H1 (cell line): ENCODE data around the gene KCND1. TPM values are rescaled to one million over a fixed set of nuclear protein-coding genes. Genes with fewer than 3 reads are reported as not detected.

Experiments used
- CTCF ChIA-PET: fragments of 300-600 bp; sonication (Branson Sonifier 250); formaldehyde crosslinking; loops from one replicate; lab custom pipeline; 2021; ENCODE audit not compliant: partially characterized antibody; lab: Charles Lee
- POLR2A ChIA-PET: fragments of 300-600 bp; sonication (Branson Sonifier 250); formaldehyde crosslinking; loops from one replicate; lab custom pipeline; 2021; ENCODE audit warnings: inconsistent platforms; ENCODE audit not compliant: partially characterized antibody; lab: Charles Lee
- DNase-seq, 2 experiments: peaks; one replicate each; pipeline versions ENCODE4 v3.0.0 to v3.0.0-alpha.2; 2010 to 2022; ENCODE audit warnings: low spot score in 2 of 2, low read depth in 1 of 2, mixed read lengths in 1 of 2
- FAIRE-seq: peaks from 2 replicates; lab custom pipeline; 2011; peaks lifted over from hg19 to GRCh38; lab: Jason Lieb, UNC
- H2AFZ ChIP-seq: 2 replicates; pipeline ENCODE4 v1.8.1; 2012; ENCODE audit warnings: low read length, inconsistent platforms
- H2AK5ac ChIP-seq: 2 replicates; pipeline ENCODE4 v1.6.1; 2013; ENCODE audit warnings: low read depth, low read length
- H2BK120ac ChIP-seq: replicated peaks from 2 replicates; pipeline ENCODE3; 2013; ENCODE audit warnings: low read depth, low read length, inconsistent platforms
- H2BK12ac ChIP-seq: 2 replicates; pipeline ENCODE4 v1.6.1; 2013; ENCODE audit warnings: low read depth, low read length
- H2BK15ac ChIP-seq: 2 replicates; pipeline ENCODE4 v1.6.1; 2013; ENCODE audit warnings: low read length
- H2BK20ac ChIP-seq: 2 replicates; pipeline ENCODE4 v1.6.1; 2013; ENCODE audit warnings: low read length
- H2BK5ac ChIP-seq: 2 replicates; pipeline ENCODE4 v1.6.1; 2013; ENCODE audit warnings: low read depth, low read length
- H3K14ac ChIP-seq: 2 replicates; pipeline ENCODE4 v1.6.1; 2013; ENCODE audit warnings: inconsistent platforms; ENCODE audit not compliant: insufficient read length
- H3K18ac ChIP-seq: 2 replicates; pipeline ENCODE4 v1.6.1; 2013; ENCODE audit warnings: low read length; ENCODE audit errors: extremely low read depth
- H3K23ac ChIP-seq: 2 replicates; pipeline ENCODE4 v1.6.1; 2013; ENCODE audit warnings: inconsistent platforms; ENCODE audit not compliant: insufficient read length
- H3K23me2 ChIP-seq: 2 replicates; pipeline ENCODE4 v1.6.1; 2013; ENCODE audit warnings: low read depth, low read length
- H3K27ac ChIP-seq: 2 replicates; pipeline ENCODE4 v1.6.1; 2011; ENCODE audit warnings: low read depth, low read length, inconsistent platforms
- H3K27me3 ChIP-seq, 4 experiments: replicated peaks in 1 of 4; 1 replicate in 1 of 4; 2 replicates in 3 of 4; pipeline versions ENCODE4 v1.6.1 to v1.8.1; 2011 to 2013; ENCODE audit warnings: low read length in 3 of 4, mild to moderate bottlenecking in 3 of 4, inconsistent platforms in 2 of 4, mixed read lengths in 2 of 4, moderate library complexity in 1 of 4; ENCODE audit not compliant: control insufficient read depth in 3 of 4, insufficient read depth in 3 of 4; ENCODE audit errors: extremely low read depth in 1 of 4
- H3K36me3 ChIP-seq, 4 experiments: 2 replicates each; pipeline versions ENCODE4 v1.6.1 to v1.8.1; 2011 to 2013; ENCODE audit warnings: mild to moderate bottlenecking in 4 of 4, low read length in 3 of 4, moderate library complexity in 2 of 4, control low read depth in 1 of 4, inconsistent platforms in 1 of 4; ENCODE audit not compliant: insufficient read depth in 4 of 4, control insufficient read depth in 2 of 4
- H3K4ac ChIP-seq: replicated peaks from 2 replicates; pipeline ENCODE3; 2013; ENCODE audit warnings: low read length, low read depth, mixed read lengths, inconsistent platforms; ENCODE audit not compliant: insufficient read length
- H3K4me1 ChIP-seq, 4 experiments: replicated peaks in 1 of 4; 1 replicate in 1 of 4; 2 replicates in 3 of 4; pipeline versions ENCODE4 v1.6.1 to v1.8.1; 2011 to 2013; ENCODE audit warnings: low read length in 3 of 4, inconsistent platforms in 2 of 4, mixed read lengths in 1 of 4; ENCODE audit not compliant: insufficient read depth in 4 of 4, control insufficient read depth in 3 of 4
- H3K4me2 ChIP-seq, 2 experiments: 2 replicates each; pipeline versions ENCODE4 v1.6.1 to v1.8.1; 2011 to 2013; ENCODE audit warnings: low read depth in 2 of 2, low read length in 2 of 2, control low read depth in 1 of 2, inconsistent platforms in 1 of 2, mild to moderate bottlenecking in 1 of 2; ENCODE audit not compliant: insufficient read depth in 1 of 2
- H3K4me3 ChIP-seq, 4 experiments: fragments of 200-600, 300-600 bp in 1 of 4; sonication (generic), shearing (Covaris generic), sonication (Bioruptor Twin) in 1 of 4; 2 replicates each; pipeline versions ENCODE4 v1.5.1 to v1.8.1; 2011 to 2016; ENCODE audit warnings: low read length in 4 of 4, low read depth in 3 of 4, control low read depth in 2 of 4, inconsistent platforms in 2 of 4, mild to moderate bottlenecking in 2 of 4, mixed read lengths in 1 of 4, moderate library complexity in 1 of 4; ENCODE audit not compliant: insufficient read depth in 2 of 4; ENCODE audit errors: extremely low read depth in 1 of 4
- H3K56ac ChIP-seq: replicated peaks from 2 replicates; pipeline ENCODE3; 2013; ENCODE audit warnings: low read depth, mild to moderate bottlenecking, mixed read lengths, low read length, inconsistent platforms; ENCODE audit not compliant: insufficient read length
- H3K79me1 ChIP-seq: 2 replicates; pipeline ENCODE4 v1.6.1; 2013; ENCODE audit warnings: low read depth, low read length, control low read depth
- H3K79me2 ChIP-seq, 2 experiments: 2 replicates each; pipeline versions ENCODE4 v1.6.1 to v1.8.1; 2012 to 2013; ENCODE audit warnings: low read length in 2 of 2, mild to moderate bottlenecking in 2 of 2, inconsistent platforms in 1 of 2; ENCODE audit not compliant: insufficient read depth in 2 of 2, control insufficient read depth in 1 of 2
- H3K9ac ChIP-seq, 4 experiments: replicated peaks in 1 of 4; 1 replicate in 1 of 4; 2 replicates in 3 of 4; pipeline versions ENCODE4 v1.6.1 to v1.8.1; 2011 to 2013; ENCODE audit warnings: low read depth in 3 of 4, low read length in 3 of 4, control low read depth in 2 of 4, mild to moderate bottlenecking in 2 of 4, moderate library complexity in 2 of 4, inconsistent platforms in 1 of 4; ENCODE audit errors: extremely low read depth in 1 of 4
- H3K9me3 ChIP-seq, 2 experiments: 2 replicates each; pipeline versions ENCODE4 v1.6.1 to v1.8.1; 2012 to 2013; ENCODE audit warnings: mild to moderate bottlenecking in 2 of 2, moderate library complexity in 2 of 2, control low read depth in 1 of 2, inconsistent platforms in 1 of 2, low read depth in 1 of 2, low read length in 1 of 2, mixed read lengths in 1 of 2; ENCODE audit not compliant: insufficient read depth in 2 of 2
- H4K20me1 ChIP-seq, 2 experiments: replicated peaks in 1 of 2; 2 replicates each; pipeline versions ENCODE3 to v1.8.1; 2011 to 2013; ENCODE audit warnings: inconsistent platforms in 2 of 2, low read length in 2 of 2, mild to moderate bottlenecking in 1 of 2; ENCODE audit not compliant: insufficient read depth in 2 of 2, control insufficient read depth in 1 of 2
- H4K5ac ChIP-seq: 2 replicates; pipeline ENCODE4 v1.6.1; 2013; ENCODE audit warnings: low read length, low read depth, mixed read lengths, inconsistent platforms; ENCODE audit not compliant: insufficient read length
- H4K8ac ChIP-seq: 2 replicates; pipeline ENCODE4 v1.8.0; 2013; ENCODE audit warnings: mild to moderate bottlenecking, moderate library complexity, low read length, inconsistent platforms; ENCODE audit not compliant: insufficient read depth; ENCODE audit errors: extremely low read depth
- H4K91ac ChIP-seq: replicated peaks from 2 replicates; pipeline ENCODE3; 2013; ENCODE audit warnings: low read length, mixed read lengths, inconsistent platforms; ENCODE audit not compliant: insufficient read length
- CBX5 ChIP-seq: fragments of 300-800, 300-1000 bp; sonication (generic); IDR thresholded peaks from 2 replicates; pipeline ENCODE4 v1.7.1; 2016; ENCODE audit warnings: antibody characterized with exemption, low read length, low read depth
- GTF2F1 ChIP-seq: IDR thresholded peaks from 2 replicates; pipeline ENCODE4 v1.6.1; 2012; ENCODE audit warnings: low read depth, low read length, improper control_type of control experiment, borderline replicate concordance
- POU5F1 ChIP-seq: IDR thresholded peaks from 2 replicates; pipeline ENCODE4 v1.6.1; 2011; ENCODE audit warnings: low read depth, mild to moderate bottlenecking, low read length, moderate library complexity
- SP1 ChIP-seq: IDR thresholded peaks from 2 replicates; pipeline ENCODE4 v1.6.1; 2011; ENCODE audit warnings: low read depth, low read length
- TBP ChIP-seq: IDR thresholded peaks from 2 replicates; pipeline ENCODE4 v1.6.1; 2011; ENCODE audit warnings: low read depth, low read length, improper control_type of control experiment
- TCF12 ChIP-seq: IDR thresholded peaks from 2 replicates; pipeline ENCODE4 v1.6.1; 2011; ENCODE audit warnings: low read depth, mild to moderate bottlenecking, low read length
- ZNF274 ChIP-seq: IDR thresholded peaks from 2 replicates; pipeline ENCODE4 v1.7.0; 2012; ENCODE audit warnings: low read length, borderline replicate concordance; ENCODE audit errors: extremely low read depth
- WGBS, 2 experiments: shearing (Covaris generic) in 1 of 2; methylation state at CpG; one replicate each; pipeline versions ENCODE4 v1.1.6 to v1.1.7; 2013 to 2015; ENCODE audit warnings: low lambda C conversion rate in 2 of 2, mixed read lengths in 2 of 2, inconsistent platforms in 1 of 2, low coverage in 1 of 2, missing lambda C conversion rate in 1 of 2; ENCODE audit not compliant: insufficient replicate concordance in 2 of 2, insufficient coverage in 1 of 2, insufficient read length in 1 of 2; ENCODE audit errors: extremely low coverage in 1 of 2, missing lambda C conversion rate in 1 of 2; 5-methylcytosine and 5-hydroxymethylcytosine counted together
- polyA plus RNA-seq, 7 experiments: library from polyadenylated mRNA; depleted of rRNA in 3 of 7; stranded (reverse) in 5 of 7; unstranded in 2 of 7; fragments of >200 nt in 5 of 7; fragments of 200-250 nt in 2 of 7; gene quantifications; 1 replicate in 5 of 7; 2 replicates in 1 of 7; 4 replicates in 1 of 7; pipeline versions ENCODE4 v1.2.1 to v1.2.3, GENCODE V29; 2011 to 2013; ENCODE audit warnings: missing spikeins in 2 of 7, mixed read lengths in 2 of 7
- total RNA-seq: library from RNA; stranded (reverse); fragmentation: NEBNext Ultra II Directional; extraction: Animal tissue kit (Norgen Biotek cat#: 25700); gene quantifications from 2 replicates; pipeline ENCODE4 v1.2.1, GENCODE V29; 2021
- TF ChIP-seq, protein P1 (sequence below): IDR thresholded peaks from 2 replicates; pipeline ENCODE4 v1.6.1; 2012; ENCODE audit warnings: inconsistent platforms

Gene KCND1
- total and polyA plus RNA-seq, 2 of the 8 experiments (the other 6 are each of a cell fraction or from before 2014, with no cell fraction given) = 3.1 to 6.8 TPM

DNA sequence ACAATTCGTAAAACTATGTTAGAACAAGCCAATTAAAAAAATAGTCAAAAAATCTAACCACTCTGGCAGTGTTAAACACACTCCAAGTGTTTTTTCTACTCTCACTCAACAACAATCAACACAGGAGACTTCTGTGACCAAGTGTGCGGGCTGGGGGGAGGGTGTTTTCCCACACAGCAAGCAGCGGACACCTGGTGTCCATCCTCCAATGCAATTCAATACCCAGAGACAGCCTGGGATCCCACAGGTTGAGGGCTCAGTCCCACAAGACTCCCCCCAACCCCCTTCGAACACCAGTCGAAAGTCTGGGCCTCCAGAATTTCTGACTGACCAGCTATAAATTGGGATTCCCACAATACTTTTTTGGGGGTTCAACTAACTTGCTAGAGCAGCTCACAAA, 44.5 kb downstream of the KCND1 start:
- no peaks in the 10 kb centered on the region for H3K9me3 ChIP-seq
- no peaks in the 10 kb centered on the region for H3K27me3 ChIP-seq
- H3K27ac ChIP-seq = peak overlapping the region; percentile 75
- peak overlapping the region; percentile 90 for H4K5ac ChIP-seq
- FAIRE-seq = peak; percentile 77
- H2BK15ac ChIP-seq = no peak overlapping the region
- ChIA-PET CTCF (interaction anchor here (0.5 to 2.3 kb wide), 4 partner anchors 10 to 234 kb away, joined by 3 to 20 read pairs (median 3); no protein-coding TSS in a partner anchor), POLR2A (interaction anchor here (0.6 to 30.9 kb wide), 10 partner anchors 7 to 296 kb away, joined by 3 to 572 read pairs (median 4); partner anchors contain the start of genes GRIPAP1, OTUD5, PIM2 and PQBP1)
- peaks cover 0 to 20% of the 10 kb centered on the region in 2 experiments; a peak in 2 of 4 replicates for H3K79me2 ChIP-seq
- peak in 1 of 2 experiments; percentile 49 for DNase-seq
- H3K23ac ChIP-seq = no peak overlapping the region
- H3K56ac ChIP-seq = peak overlapping the region; percentile 87
- no peak overlapping the region for H2AFZ ChIP-seq
- H4K91ac ChIP-seq = peak overlapping the region; percentile 73
- H2BK12ac ChIP-seq = no peak overlapping the region; the same call in 1 of the 2 replicates
- H3K23me2 ChIP-seq = no peaks in the 10 kb centered on the region
- peaks cover 0 to 47% (median 19%) of the 10 kb centered on the region in 4 experiments; a peak in 6 of 8 replicates for H3K36me3 ChIP-seq
- no peaks in the 10 kb centered on the region for H3K79me1 ChIP-seq
- 0 out of 7 replicates have a peak overlapping the region, but pooled peaks of 1 of the 4 experiments have one; percentile 4 for H3K9ac ChIP-seq
- peak overlapping the region; percentile 97 for H2BK5ac ChIP-seq
- H3K4me3 ChIP-seq = peak overlapping the region; percentile 2 to 54 (median 14); a peak in 5 of 8 replicates
- peaks cover 0 to 18% (median 8%) of the 10 kb centered on the region in 4 experiments; a peak in 5 of 7 replicates for H3K4me1 ChIP-seq
- TF ChIP-seq POU5F1 (no peak), CBX5 (no peak), ZNF274 (no peak), TBP (no peak), TCF12 (peak; percentile 87; the same call in 1 of the 2 replicates), SP1 (peak; percentile 36; the same call in 1 of the 2 replicates), GTF2F1 (no peak)
- TF ChIP-seq, protein P1, sequence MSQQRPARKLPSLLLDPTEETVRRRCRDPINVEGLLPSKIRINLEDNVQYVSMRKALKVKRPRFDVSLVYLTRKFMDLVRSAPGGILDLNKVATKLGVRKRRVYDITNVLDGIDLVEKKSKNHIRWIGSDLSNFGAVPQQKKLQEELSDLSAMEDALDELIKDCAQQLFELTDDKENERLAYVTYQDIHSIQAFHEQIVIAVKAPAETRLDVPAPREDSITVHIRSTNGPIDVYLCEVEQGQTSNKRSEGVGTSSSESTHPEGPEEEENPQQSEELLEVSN = no peak
- no peak overlapping the region for H2BK20ac ChIP-seq
- no peak overlapping the region; the same call in 1 of the 2 replicates for H3K18ac ChIP-seq
- no peaks in the 10 kb centered on the region for H4K20me1 ChIP-seq
- no peak overlapping the region for H3K14ac ChIP-seq
- H3K4ac ChIP-seq = no peak overlapping the region
- H3K4me2 ChIP-seq = peak overlapping the region; percentile 61 to 62
- 5% methylated on average over 5 of the region's 5 CpGs; no CpG with 5 or more reads in 1 of the 2 experiments for WGBS, 2 experiments
- no peak overlapping the region for H4K8ac ChIP-seq
- H2AK5ac ChIP-seq = no peak overlapping the region
- peak overlapping the region; percentile 98 for H2BK120ac ChIP-seq
